T-helper 1 cell (primary cell): ENCODE results near the gene DCANP1.

Experiments used
- DNase-seq, 5 donors: peaks; one replicate each; pipeline ENCODE4 v3.0.0-alpha.2; 2012 to 2020

The DCANP1 gene

GRCh38 chr5:135478938-135479337 lies 31.8 kb upstream of the DCANP1 start:
- DNase-seq, result no peak

- DNase-seq, result no peak
Observed at GRCh38 chr5:135477613-135478066, 30.5 kb upstream of the DCANP1 start.

- DNase-seq, result no peak
Observed at GRCh38 chr5:135476615-135477581, 29.8 kb upstream of the DCANP1 start.

GRCh38 chr5:135473956-135474670 lies 27.0 kb upstream of the DCANP1 start:
- DNase-seq, result no peak

GRCh38 chr5:135472141-135472540 lies 25.0 kb upstream of the DCANP1 start:
- no peak for DNase-seq

- no peak for DNase-seq
Observed at GRCh38 chr5:135471726-135472125, 24.6 kb upstream of the DCANP1 start.

GRCh38 chr5:135469911-135470310 lies 22.8 kb upstream of the DCANP1 start:
- DNase-seq, result no peak

- DNase-seq, result no peak
Observed at GRCh38 chr5:135468541-135468940, 21.4 kb upstream of the DCANP1 start.

GRCh38 chr5:135467871-135468485 lies 20.8 kb upstream of the DCANP1 start:
- no peak for DNase-seq

- DNase-seq, result no peak
Observed at GRCh38 chr5:135467051-135467625, 20.0 kb upstream of the DCANP1 start.

GRCh38 chr5:135466178-135467050 lies 19.3 kb upstream of the DCANP1 start:
- DNase-seq, result peak in 3 of 5 donors; percentile 31 to 57 (median 48)

- no peak for DNase-seq
Observed at GRCh38 chr5:135465391-135466122, 18.4 kb upstream of the DCANP1 start.

- DNase-seq, result peak in 3 of 5 donors; percentile 26 to 67 (median 28)
Observed at GRCh38 chr5:135462304-135462703, 15.2 kb upstream of the DCANP1 start.

- no peak for DNase-seq
Observed at GRCh38 chr5:135461481-135462151, 14.5 kb upstream of the DCANP1 start.

- DNase-seq, result no peak
Observed at GRCh38 chr5:135460246-135461033, 13.3 kb upstream of the DCANP1 start.

- DNase-seq, result no peak
Observed at GRCh38 chr5:135458921-135459331, 11.8 kb upstream of the DCANP1 start.

GRCh38 chr5:135458356-135458755 lies 11.2 kb upstream of the DCANP1 start:
- DNase-seq, result no peak

GRCh38 chr5:135457424-135458071 lies 10.4 kb upstream of the DCANP1 start:
- DNase-seq, result peak in 3 of 5 donors; percentile 17 to 48 (median 36)
